ENCODE measurements around the gene DNAJB13. TPM values are rescaled to one million over a fixed set of nuclear protein-coding genes. Genes with fewer than 3 reads are reported as not detected.

Gene DNAJB13
- total and polyA plus RNA-seq, 2 of the 13 experiments (the other 11 are each of a cell fraction or from before 2014, with no cell fraction given) = 2.3 TPM; not detected in 1

DNA sequence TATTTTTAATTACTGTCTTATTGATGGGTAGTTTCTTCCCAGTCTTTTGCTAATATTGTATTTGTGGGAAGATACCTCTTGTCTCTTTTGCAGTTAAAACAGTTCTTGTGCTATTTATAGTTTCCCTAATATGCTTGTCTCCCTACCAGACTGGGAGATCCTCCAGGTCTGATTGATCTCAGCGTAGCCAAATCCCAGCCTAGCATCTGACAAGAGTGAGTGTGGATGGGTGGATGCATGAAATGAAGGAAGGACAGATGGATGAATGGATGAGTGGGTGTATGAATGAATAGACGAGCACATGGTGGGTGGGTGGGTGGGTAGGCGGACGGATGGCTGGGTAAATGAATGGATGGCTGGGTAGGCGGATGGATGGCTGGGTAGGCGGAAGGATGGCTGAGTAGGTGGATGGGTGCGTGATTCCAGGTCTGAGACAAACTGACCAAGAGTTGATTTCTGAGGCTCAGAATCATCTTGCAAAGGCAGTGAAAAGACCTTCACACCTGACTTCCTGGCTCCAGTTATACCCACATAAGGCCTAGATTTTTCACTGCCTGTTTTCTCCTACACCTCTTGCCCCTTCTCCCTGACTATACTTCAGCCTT is 11.4 kb downstream of the DNAJB13 start:
- intact Hi-C loops (cut with micrococcal nuclease; ENCODE audit: unreplicated experiment) = loop anchor here (5.0 kb wide), 1 partner anchor 210 kb away; the partner anchor contains the start of genes C2CD3 and PPME1
- no TSS peak for BruUV-seq (replicated peaks)
- ATAC-seq = no peak
- no peak overlapping the region for H3K4me3 ChIP-seq (replicated peaks in 1 of 3; ENCODE audit: insufficient read depth in 1 of 3, low read depth in 2 of 3, low read length in 3 of 3)
- H3K9me3 ChIP-seq (ENCODE audit: low read length) = no peaks in the 10 kb centered on the region
- H3K36me3 ChIP-seq (replicated peaks in 1 of 2; ENCODE audit: control insufficient read depth in 1 of 2, insufficient read depth in 2 of 2, low read length in 2 of 2) = no peaks in the 10 kb centered on the region
- WGBS (ENCODE audit: low lambda C conversion rate) = 92% methylated on average over 7 of the region's 7 CpGs
- H3K9ac ChIP-seq (ENCODE audit: insufficient read depth, low read depth, low read length) = no peak overlapping the region
- in situ Hi-C loops (cut with HindIII; ENCODE audit: extremely low pct_ligation_motif_present, low pct_unique_long_range_greater_than_20kb) = loop anchor here (10.0 to 25.0 kb wide), 2 partner anchors 133 to 200 kb away; partner anchors contain the start of genes C2CD3 and PPME1
- H2AFZ ChIP-seq (ENCODE audit: low read length) = no peak overlapping the region
- H3K79me2 ChIP-seq (ENCODE audit: insufficient read depth, low read length) = no peaks in the 10 kb centered on the region
- no peak overlapping the region for H3K4me2 ChIP-seq (ENCODE audit: low read depth, low read length)
- POLR2A ChIA-PET = no interaction called here
- CTCF ChIA-PET (ENCODE audit: low intra/inter-chr PET ratio, low total read pairs) = no interaction called here
- H3K27me3 ChIP-seq (ENCODE audit: control insufficient read depth in 1 of 2, insufficient read depth in 2 of 2, low read length in 2 of 2) = no peaks in the 10 kb centered on the region
- no peak overlapping the region for H3K27ac ChIP-seq (ENCODE audit: extremely low read length, insufficient read depth, low read length)
- FAIRE-seq = no peak
- no peaks in the 10 kb centered on the region for H4K20me1 ChIP-seq (ENCODE audit: insufficient read depth, low read length)
- DNase-seq (ENCODE audit: low spot score) = no peak
- H3K4me1 ChIP-seq (ENCODE audit: insufficient read depth, low read length) = peaks cover 20% of the 10 kb centered on the region
- TF ChIP-seq RFX3 (CRISPR knock-in tag; IDR thresholded peaks at IDR 0.05) (no peak), CEBPG (CRISPR knock-in tag; IDR thresholded peaks at IDR 0.05) (no peak), ZNF567 (CRISPR knock-in tag; IDR thresholded peaks at IDR 0.05; ENCODE audit: borderline replicate concordance) (no peak), ZBTB1 (CRISPR knock-in tag; IDR thresholded peaks at IDR 0.05; ENCODE audit: borderline replicate concordance) (no peak), PRMT3 (CRISPR knock-in tag; IDR thresholded peaks at IDR 0.05; ENCODE audit: borderline replicate concordance, low read depth) (no peak), MXI1 (IDR thresholded peaks at IDR 0.05; ENCODE audit: borderline replicate concordance, low read depth, low read length) (no peak), SNAPC2 (CRISPR knock-in tag; IDR thresholded peaks at IDR 0.05) (no peak), SIN3B (IDR thresholded peaks at IDR 0.05; ENCODE audit: low read length) (no peak), FOXA1 (IDR thresholded peaks at IDR 0.05) (no peak), FOXA1 (CRISPR knock-in tag; IDR thresholded peaks at IDR 0.05) (no peak), DNMT3B (CRISPR knock-in tag; conservative IDR thresholded peaks at IDR 0.05) (no peak)
- TF ChIP-seq, protein P1, sequence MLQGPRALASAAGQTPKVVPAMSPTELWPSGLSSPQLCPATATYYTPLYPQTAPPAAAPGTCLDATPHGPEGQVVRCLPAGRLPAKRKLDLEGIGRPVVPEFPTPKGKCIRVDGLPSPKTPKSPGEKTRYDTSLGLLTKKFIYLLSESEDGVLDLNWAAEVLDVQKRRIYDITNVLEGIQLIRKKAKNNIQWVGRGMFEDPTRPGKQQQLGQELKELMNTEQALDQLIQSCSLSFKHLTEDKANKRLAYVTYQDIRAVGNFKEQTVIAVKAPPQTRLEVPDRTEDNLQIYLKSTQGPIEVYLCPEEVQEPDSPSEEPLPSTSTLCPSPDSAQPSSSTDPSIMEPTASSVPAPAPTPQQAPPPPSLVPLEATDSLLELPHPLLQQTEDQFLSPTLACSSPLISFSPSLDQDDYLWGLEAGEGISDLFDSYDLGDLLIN (CRISPR knock-in tag; IDR thresholded peaks at IDR 0.05; ENCODE audit: borderline replicate concordance) = no peak
- TF ChIP-seq, protein P2, sequence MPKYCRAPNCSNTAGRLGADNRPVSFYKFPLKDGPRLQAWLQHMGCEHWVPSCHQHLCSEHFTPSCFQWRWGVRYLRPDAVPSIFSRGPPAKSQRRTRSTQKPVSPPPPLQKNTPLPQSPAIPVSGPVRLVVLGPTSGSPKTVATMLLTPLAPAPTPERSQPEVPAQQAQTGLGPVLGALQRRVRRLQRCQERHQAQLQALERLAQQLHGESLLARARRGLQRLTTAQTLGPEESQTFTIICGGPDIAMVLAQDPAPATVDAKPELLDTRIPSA (CRISPR knock-in tag; IDR thresholded peaks at IDR 0.05; ENCODE audit: borderline replicate concordance) = no peak
- TF ChIP-seq, protein P3, sequence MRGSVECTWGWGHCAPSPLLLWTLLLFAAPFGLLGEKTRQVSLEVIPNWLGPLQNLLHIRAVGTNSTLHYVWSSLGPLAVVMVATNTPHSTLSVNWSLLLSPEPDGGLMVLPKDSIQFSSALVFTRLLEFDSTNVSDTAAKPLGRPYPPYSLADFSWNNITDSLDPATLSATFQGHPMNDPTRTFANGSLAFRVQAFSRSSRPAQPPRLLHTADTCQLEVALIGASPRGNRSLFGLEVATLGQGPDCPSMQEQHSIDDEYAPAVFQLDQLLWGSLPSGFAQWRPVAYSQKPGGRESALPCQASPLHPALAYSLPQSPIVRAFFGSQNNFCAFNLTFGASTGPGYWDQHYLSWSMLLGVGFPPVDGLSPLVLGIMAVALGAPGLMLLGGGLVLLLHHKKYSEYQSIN (CRISPR knock-in tag; IDR thresholded peaks at IDR 0.05; ENCODE audit: borderline replicate concordance) = no peak
- TF ChIP-seq, protein P4, sequence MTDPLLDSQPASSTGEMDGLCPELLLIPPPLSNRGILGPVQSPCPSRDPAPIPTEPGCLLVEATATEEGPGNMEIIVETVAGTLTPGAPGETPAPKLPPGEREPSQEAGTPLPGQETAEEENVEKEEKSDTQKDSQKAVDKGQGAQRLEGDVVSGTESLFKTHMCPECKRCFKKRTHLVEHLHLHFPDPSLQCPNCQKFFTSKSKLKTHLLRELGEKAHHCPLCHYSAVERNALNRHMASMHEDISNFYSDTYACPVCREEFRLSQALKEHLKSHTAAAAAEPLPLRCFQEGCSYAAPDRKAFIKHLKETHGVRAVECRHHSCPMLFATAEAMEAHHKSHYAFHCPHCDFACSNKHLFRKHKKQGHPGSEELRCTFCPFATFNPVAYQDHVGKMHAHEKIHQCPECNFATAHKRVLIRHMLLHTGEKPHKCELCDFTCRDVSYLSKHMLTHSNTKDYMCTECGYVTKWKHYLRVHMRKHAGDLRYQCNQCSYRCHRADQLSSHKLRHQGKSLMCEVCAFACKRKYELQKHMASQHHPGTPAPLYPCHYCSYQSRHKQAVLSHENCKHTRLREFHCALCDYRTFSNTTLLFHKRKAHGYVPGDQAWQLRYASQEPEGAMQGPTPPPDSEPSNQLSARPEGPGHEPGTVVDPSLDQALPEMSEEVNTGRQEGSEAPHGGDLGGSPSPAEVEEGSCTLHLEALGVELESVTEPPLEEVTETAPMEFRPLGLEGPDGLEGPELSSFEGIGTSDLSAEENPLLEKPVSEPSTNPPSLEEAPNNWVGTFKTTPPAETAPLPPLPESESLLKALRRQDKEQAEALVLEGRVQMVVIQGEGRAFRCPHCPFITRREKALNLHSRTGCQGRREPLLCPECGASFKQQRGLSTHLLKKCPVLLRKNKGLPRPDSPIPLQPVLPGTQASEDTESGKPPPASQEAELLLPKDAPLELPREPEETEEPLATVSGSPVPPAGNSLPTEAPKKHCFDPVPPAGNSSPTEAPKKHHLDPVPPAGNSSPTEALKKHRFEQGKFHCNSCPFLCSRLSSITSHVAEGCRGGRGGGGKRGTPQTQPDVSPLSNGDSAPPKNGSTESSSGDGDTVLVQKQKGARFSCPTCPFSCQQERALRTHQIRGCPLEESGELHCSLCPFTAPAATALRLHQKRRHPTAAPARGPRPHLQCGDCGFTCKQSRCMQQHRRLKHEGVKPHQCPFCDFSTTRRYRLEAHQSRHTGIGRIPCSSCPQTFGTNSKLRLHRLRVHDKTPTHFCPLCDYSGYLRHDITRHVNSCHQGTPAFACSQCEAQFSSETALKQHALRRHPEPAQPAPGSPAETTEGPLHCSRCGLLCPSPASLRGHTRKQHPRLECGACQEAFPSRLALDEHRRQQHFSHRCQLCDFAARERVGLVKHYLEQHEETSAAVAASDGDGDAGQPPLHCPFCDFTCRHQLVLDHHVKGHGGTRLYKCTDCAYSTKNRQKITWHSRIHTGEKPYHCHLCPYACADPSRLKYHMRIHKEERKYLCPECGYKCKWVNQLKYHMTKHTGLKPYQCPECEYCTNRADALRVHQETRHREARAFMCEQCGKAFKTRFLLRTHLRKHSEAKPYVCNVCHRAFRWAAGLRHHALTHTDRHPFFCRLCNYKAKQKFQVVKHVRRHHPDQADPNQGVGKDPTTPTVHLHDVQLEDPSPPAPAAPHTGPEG (CRISPR knock-in tag; IDR thresholded peaks at IDR 0.05) = no peak

Data from HepG2 (cell line).